Nucleus accumbens (tissue), 56 donors: ENCODE data around the gene GABBR1.

Experiments
- DNase-seq, 56 donors: peaks; one replicate each; lab custom pipeline; 2025; lab: John Stamatoyannopoulos, UW

The GABBR1 gene

DNA sequence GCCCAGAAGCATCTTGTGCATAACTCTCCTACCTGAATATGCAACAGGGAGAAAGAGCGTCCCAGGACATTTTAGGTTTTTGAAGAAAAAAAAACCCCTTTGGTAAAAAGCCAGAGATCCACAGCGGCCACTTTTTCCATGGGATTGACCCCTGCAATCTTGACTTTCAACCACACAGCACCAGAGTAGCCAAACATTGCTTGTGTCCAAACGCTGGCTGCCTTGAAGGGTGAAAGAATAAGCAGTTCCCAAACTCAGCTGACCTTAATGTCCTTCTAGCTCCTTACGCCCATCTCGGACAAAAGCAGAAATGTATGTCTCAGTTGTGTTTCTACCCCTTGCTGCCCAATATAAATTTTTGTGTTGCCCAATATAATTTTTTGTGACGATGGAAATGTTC lies 22.7 kb upstream of the GABBR1 start:
- peak in 4 of 56 donors; percentile 8 to 24 (median 20) for DNase-seq

DNA sequence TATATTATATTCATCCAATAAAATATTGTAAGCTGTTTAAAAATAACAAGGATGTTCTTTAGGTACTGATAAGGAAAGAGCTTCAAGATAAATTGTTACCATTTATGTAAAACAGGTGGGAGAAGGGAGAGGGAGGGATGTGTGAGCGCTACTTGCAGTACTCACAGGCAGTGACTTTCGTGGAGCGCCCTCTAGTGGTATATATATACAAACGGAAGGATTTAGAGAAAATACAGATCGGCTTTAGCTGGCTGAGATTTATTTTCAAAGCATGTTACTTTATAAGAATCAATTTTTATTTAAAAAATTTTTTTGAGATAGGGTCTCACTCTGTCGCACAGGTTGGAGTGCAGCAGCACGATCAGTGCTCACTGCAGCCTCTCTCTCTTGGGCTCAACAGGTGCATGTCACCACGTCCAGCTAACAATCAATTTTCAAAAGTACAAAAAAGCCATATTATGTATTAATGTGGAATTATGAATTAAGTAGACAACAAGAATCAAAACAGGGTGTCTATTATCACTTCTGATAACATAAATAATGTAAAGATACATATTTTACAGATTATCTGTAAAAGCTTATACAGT lies 20.6 kb upstream of the GABBR1 start:
- peak in 24 of 56 donors; percentile 3 to 83 (median 35) for DNase-seq

GRCh38 chr6:29652198-29652584 lies 19.2 kb upstream of the GABBR1 start:
- DNase-seq: no peak

- no peak for DNase-seq
These were observed 18.6 kb upstream of the GABBR1 start for GRCh38 chr6:29651413-29652197.

GRCh38 chr6:29649701-29650673 lies 17.0 kb upstream of the GABBR1 start:
- DNase-seq: peak; percentile 73 to 100 (median 96)

- no peak for DNase-seq
These were observed 15.1 kb upstream of the GABBR1 start for GRCh38 chr6:29647927-29648642.

DNA sequence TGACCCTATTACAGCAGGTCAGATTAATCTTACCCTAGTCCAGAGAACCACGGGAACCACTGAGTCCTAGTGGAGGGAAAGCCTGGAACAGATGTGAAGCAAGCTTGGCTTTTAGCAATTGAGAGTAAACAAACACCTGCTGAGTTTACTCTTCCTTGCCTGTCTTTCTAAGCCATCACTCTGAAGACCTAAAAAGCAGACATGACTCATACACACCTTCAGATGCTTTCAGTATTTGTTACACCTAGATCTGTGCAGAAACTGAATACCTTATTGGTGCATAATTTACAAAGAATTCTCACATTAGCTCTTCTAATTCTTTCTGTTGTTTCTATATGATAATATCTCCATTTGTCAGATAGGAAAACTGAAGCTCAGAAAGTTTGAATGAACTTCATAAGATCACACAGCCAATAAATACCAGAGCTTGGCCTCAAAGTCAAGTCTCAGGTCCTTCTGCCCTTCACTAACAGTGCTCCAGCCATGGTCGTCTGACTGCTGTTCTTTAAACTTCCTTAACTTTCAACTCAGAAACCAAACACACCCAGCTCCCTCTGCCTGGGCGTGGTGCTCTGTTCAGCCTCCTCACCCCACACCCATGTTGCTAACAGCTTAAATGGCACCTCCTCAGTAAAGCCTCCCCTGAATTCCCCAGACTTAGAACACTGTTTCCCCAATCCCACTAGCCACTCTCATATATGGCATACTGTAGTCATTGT lies 8.6 kb upstream of the GABBR1 start:
- no peak for DNase-seq

GRCh38 chr6:29637247-29637646 lies 4.3 kb upstream of the GABBR1 start:
- DNase-seq: no peak

- peak in 3 of 56 donors; percentile 49 to 63 (median 58) for DNase-seq
These were observed 537 bp upstream of the GABBR1 start for GRCh38 chr6:29633534-29633905.

- peak in 40 of 56 donors; percentile 7 to 79 (median 50) for DNase-seq
These were observed 887 bp downstream of the GABBR1 start for GRCh38 chr6:29631860-29632731.

- no peak for DNase-seq
These were observed 1.7 kb downstream of the GABBR1 start for GRCh38 chr6:29631209-29631810.

- DNase-seq: no peak
These were observed 2.7 kb downstream of the GABBR1 start for GRCh38 chr6:29630315-29630714.

GRCh38 chr6:29629571-29629970 lies 3.4 kb downstream of the GABBR1 start:
- no peak for DNase-seq

DNA sequence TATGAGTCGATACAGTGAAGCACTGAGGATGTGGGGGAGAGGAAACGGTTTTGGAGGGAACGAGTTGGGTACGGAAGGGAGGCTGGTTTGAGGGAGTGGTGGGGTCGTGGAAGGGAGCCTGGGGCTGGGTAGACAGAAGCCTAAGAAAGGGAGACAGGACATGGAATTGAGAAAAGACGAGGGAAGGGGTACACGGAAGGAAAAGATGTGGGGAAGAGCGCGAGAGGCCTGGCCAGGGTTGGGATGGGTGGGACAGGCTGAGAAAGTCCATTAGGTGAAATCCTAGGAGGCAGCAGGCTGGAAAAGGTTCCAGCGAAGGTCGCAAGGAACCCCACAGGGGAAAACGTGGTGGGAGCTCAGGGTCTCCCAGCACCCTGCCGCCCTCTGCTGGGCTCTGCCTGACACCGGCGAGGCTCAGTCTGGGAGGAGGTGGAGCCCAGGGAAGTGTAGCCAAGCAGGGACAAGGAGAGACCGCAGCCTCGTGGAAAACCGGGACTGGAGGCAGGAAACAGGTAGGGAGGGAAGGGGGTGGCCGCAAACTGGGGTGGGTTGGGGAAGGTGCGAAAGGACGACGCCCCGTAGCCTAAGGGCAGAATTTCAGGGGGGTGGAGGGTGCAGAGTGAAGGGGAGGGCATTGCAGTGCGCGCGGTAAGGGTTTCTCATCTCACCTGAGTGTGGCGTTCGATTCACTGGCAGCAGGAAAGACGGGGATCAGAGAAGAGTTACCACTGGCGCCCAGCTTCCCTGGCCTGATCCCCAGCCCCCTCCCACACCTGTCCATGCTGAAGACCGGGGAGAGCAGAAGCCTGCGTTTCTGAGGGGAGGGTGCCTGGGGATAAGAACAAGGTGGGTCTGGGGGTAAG lies 4.3 kb downstream of the GABBR1 start:
- DNase-seq: peak in 51 of 56 donors; percentile 14 to 87 (median 58)

GRCh38 chr6:29627755-29628418 lies 5.1 kb downstream of the GABBR1 start:
- DNase-seq: peak in 50 of 56 donors; percentile 17 to 90 (median 61)

- DNase-seq: peak in 9 of 56 donors; percentile 9 to 54 (median 23)
These were observed 5.8 kb downstream of the GABBR1 start for GRCh38 chr6:29626948-29627754.
